Neural progenitor cell (in vitro differentiated cells): Measurements from ENCODE around the gene RASGRP4. TPM values are rescaled to one million over a fixed set of nuclear protein-coding genes. Genes with fewer than 3 reads are reported as not detected.
A peak's percentile ranks its signal among the peaks of the same experiment; 100 is the strongest.

Experiments used
- DNase-seq: peaks from one replicate; pipeline ENCODE4 v3.0.0-alpha.2; 2016; ENCODE audit warnings: low spot score
- H2AFZ ChIP-seq: fragments of 200-600 bp; sonication (generic); replicated peaks from 2 replicates; pipeline ENCODE4 v1.6.1; 2016; ENCODE audit warnings: antibody characterized with exemption
- H3F3A ChIP-seq: fragments of 200-600 bp; sonication (generic); 2 replicates; pipeline ENCODE4 v1.6.1; 2016; ENCODE audit warnings: antibody characterized with exemption, low read depth
- H3K27ac ChIP-seq: fragments of 200-600 bp; sonication (generic); 2 replicates; pipeline ENCODE4 v1.5.1; 2016; ENCODE audit warnings: mild to moderate bottlenecking
- H3K27me3 ChIP-seq: fragments of 200-600 bp; sonication (generic); 2 replicates; pipeline ENCODE4 v1.6.1; 2016; ENCODE audit warnings: mild to moderate bottlenecking, moderate library complexity
- H3K36me3 ChIP-seq: fragments of 200-600 bp; sonication (generic); 2 replicates; pipeline ENCODE4 v1.5.1; 2016
- H3K4me1 ChIP-seq: fragments of 200-600 bp; sonication (generic); 2 replicates; pipeline ENCODE4 v1.6.1; 2016; ENCODE audit warnings: mixed run types
- H3K4me2 ChIP-seq: fragments of 200-600 bp; sonication (generic); 2 replicates; pipeline ENCODE4 v1.6.1; 2016
- H3K4me3 ChIP-seq: fragments of 200-600 bp; sonication (generic); 2 replicates; pipeline ENCODE4 v1.5.1; 2016
- H3K79me2 ChIP-seq: fragments of 200-600 bp; sonication (generic); 2 replicates; pipeline ENCODE4 v1.6.1; 2016; ENCODE audit warnings: low read depth
- H3K9ac ChIP-seq: fragments of 200-600 bp; sonication (generic); 2 replicates; pipeline ENCODE4 v1.6.1; 2016
- H3K9me3 ChIP-seq: fragments of 200-600 bp; sonication (generic); 2 replicates; pipeline ENCODE4 v1.5.1; 2016; ENCODE audit warnings: low read depth
- H4K20me1 ChIP-seq: fragments of 200-600 bp; sonication (generic); 2 replicates; pipeline ENCODE4 v1.6.1; 2016; ENCODE audit warnings: low read depth
- H3K27ac Mint-ChIP-seq: 3 replicates; pipeline ENCODE4 v1.8.0; 2021; ENCODE audit warnings: mixed read lengths
- H3K27me3 Mint-ChIP-seq: 2 replicates; pipeline ENCODE4 v1.8.0; 2022; ENCODE audit warnings: low read depth, mild to moderate bottlenecking, inconsistent platforms, moderate library complexity, mixed read lengths; ENCODE audit not compliant: insufficient read depth
- H3K36me3 Mint-ChIP-seq: 3 replicates; pipeline ENCODE4 v1.8.0; 2021; ENCODE audit warnings: mixed read lengths
- H3K4me1 Mint-ChIP-seq: 3 replicates; pipeline ENCODE4 v1.8.0; 2021; ENCODE audit warnings: mixed read lengths
- H3K4me3 Mint-ChIP-seq: 3 replicates; pipeline ENCODE4 v1.8.0; 2021; ENCODE audit warnings: mild to moderate bottlenecking, moderate library complexity, mixed read lengths
- H3K9me3 Mint-ChIP-seq: 3 replicates; pipeline ENCODE4 v1.8.0; 2020; ENCODE audit warnings: mixed read lengths
- EZH2 ChIP-seq: fragments of 200-600 bp; sonication (generic); IDR thresholded peaks from 2 replicates; pipeline ENCODE4 v1.6.1; 2017; ENCODE audit warnings: antibody characterized with exemption, mild to moderate bottlenecking, moderate library complexity
- EZH2phosphoT487 ChIP-seq: fragments of 200-600 bp; sonication (generic); IDR thresholded peaks from 2 replicates; pipeline ENCODE4 v1.6.1; 2017; ENCODE audit warnings: antibody characterized with exemption
- total RNA-seq: library from RNA; depleted of rRNA; stranded (reverse); fragments of >200 nt; gene quantifications from 2 replicates; pipeline ENCODE4 v1.2.3, GENCODE V29; 2015; ENCODE audit warnings: low replicate concordance
- TF ChIP-seq, protein P1 (sequence below): fragments of 200-600 bp; sonication (generic); IDR thresholded peaks from 2 replicates; pipeline ENCODE4 v1.5.1; 2017; ENCODE audit warnings: antibody characterized with exemption, mild to moderate bottlenecking

RASGRP4 gene
- total RNA-seq, 1 donor from 2014 or later, result not detected

DNA sequence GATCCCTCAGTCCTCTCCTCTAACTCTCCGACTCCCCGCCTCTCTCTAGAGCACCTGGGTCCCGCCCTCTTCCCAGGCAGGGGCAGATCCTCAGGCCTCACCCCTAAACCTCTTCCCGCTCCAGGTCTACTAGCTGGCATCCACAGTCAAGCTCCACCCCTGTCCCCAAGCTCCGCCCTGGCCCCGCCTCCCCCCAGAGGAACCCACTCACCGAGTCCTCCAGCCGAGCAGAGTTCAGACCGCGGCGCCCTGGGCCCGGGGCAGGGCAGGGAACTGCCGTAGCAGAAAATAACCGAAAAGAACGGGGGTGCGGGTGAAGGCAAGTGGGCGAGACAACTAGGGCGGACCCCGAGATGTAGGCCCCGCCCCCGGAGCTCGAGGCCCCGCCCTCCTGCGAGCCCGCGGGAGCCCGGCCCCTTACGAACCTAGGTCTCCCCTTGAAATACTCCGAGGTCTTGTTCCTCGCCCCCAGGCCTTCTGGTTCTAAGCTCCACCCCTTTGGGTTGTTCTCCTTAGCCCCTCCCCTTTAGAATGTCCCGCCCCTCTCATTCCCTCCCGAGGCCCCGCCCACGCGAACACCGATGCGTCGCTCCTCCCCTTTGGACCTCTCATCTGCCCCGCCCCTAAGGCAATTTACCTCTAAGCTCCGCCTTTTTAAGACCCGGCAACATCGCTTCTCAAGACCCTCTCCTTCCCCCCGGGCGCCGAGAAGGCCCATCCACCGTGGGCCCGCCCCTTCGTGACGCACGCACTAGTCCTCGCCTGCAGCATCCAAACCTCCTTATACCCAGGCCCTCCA lies 38.3 kb downstream of the RASGRP4 start, which contains the start of gene GGN:
Gene GGN, minus strand, starts transcription at position 485 of the 799 bp plus-strand sequence. CDS start 773 bp downstream, outside the sequence.
- Histone ChIP-seq H3K36me3 (no peaks in the 10 kb centered on the region), H3K79me2 (no peaks in the 10 kb centered on the region), H3K9me3 (no peaks in the 10 kb centered on the region), H3K4me1 (peaks cover 4% of the 10 kb centered on the region), H4K20me1 (peaks cover 38% of the 10 kb centered on the region), H3K4me3 (peak within 1 kb of the TSS; percentile 75), H3F3A (peaks cover 22% of the 10 kb centered on the region), H3K27ac (no peak within 1 kb of the TSS), H3K9ac (no peak within 1 kb of the TSS), H3K27me3 (peaks cover 38% of the 10 kb centered on the region), H3K4me2 (peak within 1 kb of the TSS; percentile 86), H2AFZ (peak within 1 kb of the TSS; percentile 77)
- Mint-ChIP-seq H3K36me3 (peaks cover 12% of the 10 kb centered on the region), H3K4me1 (peaks cover 22% of the 10 kb centered on the region), H3K4me3 (peak within 1 kb of the TSS; percentile 93), H3K9me3 (no peaks in the 10 kb centered on the region), H3K27me3 (peaks cover 7% of the 10 kb centered on the region), H3K27ac (peak within 1 kb of the TSS; percentile 86)
- DNase-seq, result peak; percentile 99
- TF ChIP-seq, protein P1, sequence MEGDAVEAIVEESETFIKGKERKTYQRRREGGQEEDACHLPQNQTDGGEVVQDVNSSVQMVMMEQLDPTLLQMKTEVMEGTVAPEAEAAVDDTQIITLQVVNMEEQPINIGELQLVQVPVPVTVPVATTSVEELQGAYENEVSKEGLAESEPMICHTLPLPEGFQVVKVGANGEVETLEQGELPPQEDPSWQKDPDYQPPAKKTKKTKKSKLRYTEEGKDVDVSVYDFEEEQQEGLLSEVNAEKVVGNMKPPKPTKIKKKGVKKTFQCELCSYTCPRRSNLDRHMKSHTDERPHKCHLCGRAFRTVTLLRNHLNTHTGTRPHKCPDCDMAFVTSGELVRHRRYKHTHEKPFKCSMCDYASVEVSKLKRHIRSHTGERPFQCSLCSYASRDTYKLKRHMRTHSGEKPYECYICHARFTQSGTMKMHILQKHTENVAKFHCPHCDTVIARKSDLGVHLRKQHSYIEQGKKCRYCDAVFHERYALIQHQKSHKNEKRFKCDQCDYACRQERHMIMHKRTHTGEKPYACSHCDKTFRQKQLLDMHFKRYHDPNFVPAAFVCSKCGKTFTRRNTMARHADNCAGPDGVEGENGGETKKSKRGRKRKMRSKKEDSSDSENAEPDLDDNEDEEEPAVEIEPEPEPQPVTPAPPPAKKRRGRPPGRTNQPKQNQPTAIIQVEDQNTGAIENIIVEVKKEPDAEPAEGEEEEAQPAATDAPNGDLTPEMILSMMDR, result no peak
- TF ChIP-seq EZH2phosphoT487, result no peak
- no peak for TF ChIP-seq EZH2

DNA sequence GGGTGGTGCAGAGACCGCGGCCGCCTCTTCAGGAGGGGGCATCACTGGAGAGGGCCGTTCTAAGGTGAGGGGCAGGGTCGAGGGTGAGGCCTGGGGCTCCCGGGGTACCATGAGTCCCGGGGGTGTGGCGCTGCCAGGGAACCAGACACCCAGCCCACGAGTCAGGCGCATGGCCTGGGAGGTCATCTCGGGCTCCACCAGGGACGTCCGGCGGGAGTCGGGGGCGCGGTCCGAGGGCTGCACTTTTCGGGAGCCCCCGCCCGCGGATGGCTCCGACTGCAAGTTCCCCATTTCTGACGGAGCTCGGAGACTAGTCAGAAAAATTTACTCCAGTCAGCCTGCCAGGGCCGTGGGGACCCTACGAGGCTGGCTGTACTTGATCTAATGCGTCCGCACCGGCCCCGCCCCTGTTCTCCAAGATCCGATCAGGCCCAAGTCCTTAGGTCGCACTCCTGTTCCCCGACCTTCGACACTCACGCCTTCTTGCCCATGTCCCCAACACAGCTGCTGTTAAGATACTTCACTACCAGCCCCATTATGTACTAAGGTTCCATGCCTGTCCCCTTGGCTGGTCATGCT lies 39.0 kb downstream of the RASGRP4 start:
- Mint-ChIP-seq H3K4me3 (peak overlapping the region; percentile 90), H3K36me3 (peaks cover 13% of the 10 kb centered on the region), H3K9me3 (no peaks in the 10 kb centered on the region), H3K27ac (peak overlapping the region; percentile 86), H3K4me1 (peaks cover 20% of the 10 kb centered on the region), H3K27me3 (peaks cover 7% of the 10 kb centered on the region)
- Histone ChIP-seq H3K4me3 (peak overlapping the region; percentile 75), H2AFZ (no peak overlapping the region), H3K27me3 (peaks cover 38% of the 10 kb centered on the region), H3K4me1 (peaks cover 4% of the 10 kb centered on the region), H3F3A (peaks cover 22% of the 10 kb centered on the region), H3K9me3 (no peaks in the 10 kb centered on the region), H3K9ac (no peak overlapping the region), H3K79me2 (no peaks in the 10 kb centered on the region), H3K27ac (no peak overlapping the region), H3K36me3 (no peaks in the 10 kb centered on the region), H3K4me2 (peak overlapping the region; percentile 73), H4K20me1 (peaks cover 38% of the 10 kb centered on the region)
- TF ChIP-seq EZH2, result no peak
- TF ChIP-seq, protein P1, result no peak
- TF ChIP-seq EZH2phosphoT487, result no peak
- no peak for DNase-seq

DNA sequence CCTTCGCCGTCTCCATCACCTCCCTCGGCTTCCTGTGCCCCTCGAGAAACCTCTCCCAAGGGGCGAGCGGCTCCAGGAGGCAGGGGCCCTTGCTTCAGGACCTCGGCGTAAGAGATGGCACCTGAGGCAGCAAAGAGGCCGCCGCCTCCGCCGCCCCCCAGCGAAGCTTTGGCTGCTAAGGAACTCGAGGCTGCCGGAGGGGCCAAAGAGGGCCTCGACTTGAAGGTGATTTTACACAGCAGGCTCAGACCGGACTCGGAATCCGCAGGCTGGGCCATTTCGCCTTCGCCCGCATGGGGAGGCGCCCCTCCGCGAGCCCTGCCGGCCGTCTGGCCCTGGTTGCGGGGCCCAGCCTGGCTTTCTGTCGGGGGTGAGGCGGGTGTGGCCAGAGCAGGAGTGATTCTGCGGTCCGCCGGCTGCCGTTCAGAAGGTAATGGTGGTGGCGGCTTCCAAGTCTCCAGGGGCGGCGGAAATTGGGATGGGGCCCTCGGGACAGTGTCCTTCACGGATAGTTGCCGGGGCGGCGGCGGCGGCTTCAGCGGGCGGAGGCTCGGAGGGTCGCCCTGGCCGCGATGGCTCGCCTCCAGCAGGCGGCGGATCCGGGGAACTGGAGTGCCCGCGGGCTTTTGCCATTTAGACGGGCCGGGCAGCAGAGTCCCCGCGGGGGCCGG lies 39.6 kb downstream of the RASGRP4 start:
- Mint-ChIP-seq H3K27ac (no peak overlapping the region), H3K27me3 (peaks cover 7% of the 10 kb centered on the region), H3K4me3 (no peak overlapping the region), H3K9me3 (no peaks in the 10 kb centered on the region), H3K4me1 (peaks cover 17% of the 10 kb centered on the region), H3K36me3 (peaks cover 17% of the 10 kb centered on the region)
- Histone ChIP-seq H3K4me3 (peak overlapping the region; percentile 75), H3K79me2 (no peaks in the 10 kb centered on the region), H2AFZ (no peak overlapping the region), H3K4me1 (peaks cover 4% of the 10 kb centered on the region), H3K36me3 (no peaks in the 10 kb centered on the region), H3K9ac (no peak overlapping the region), H3F3A (peaks cover 22% of the 10 kb centered on the region), H4K20me1 (peaks cover 38% of the 10 kb centered on the region), H3K27ac (no peak overlapping the region), H3K27me3 (peaks cover 38% of the 10 kb centered on the region), H3K9me3 (no peaks in the 10 kb centered on the region), H3K4me2 (peak overlapping the region; percentile 73)
- no peak for TF ChIP-seq EZH2phosphoT487
- DNase-seq, result peak; percentile 50
